Endodermal cell (in vitro differentiated cells): ENCODE measurements around the gene TGFBR3. TPM values are rescaled to one million over a fixed set of nuclear protein-coding genes. Genes with fewer than 3 reads are reported as not detected.

Experiments
- DNase-seq: peaks from one replicate; pipeline ENCODE4 v3.0.0-alpha.2; 2017
- H3K27ac ChIP-seq: 2 replicates; pipeline ENCODE4 v1.5.1; 2013; ENCODE audit warnings: mild to moderate bottlenecking, low read depth, low read length, moderate library complexity
- H3K27me3 ChIP-seq: 2 replicates; pipeline ENCODE4 v1.6.1; 2013; ENCODE audit warnings: mild to moderate bottlenecking, low read length, moderate library complexity; ENCODE audit not compliant: insufficient read depth, control insufficient read depth, poor library complexity, severe bottlenecking
- H3K36me3 ChIP-seq: 2 replicates; pipeline ENCODE4 v1.7.0; 2013; ENCODE audit warnings: mild to moderate bottlenecking, low read length, moderate library complexity; ENCODE audit not compliant: control insufficient read depth, insufficient read depth
- H3K4me1 ChIP-seq: one replicate; pipeline ENCODE4 v1.7.0; 2013; ENCODE audit warnings: low read length; ENCODE audit not compliant: control insufficient read depth, insufficient read depth
- H3K4me3 ChIP-seq: 2 replicates; pipeline ENCODE4 v1.5.1; 2013; ENCODE audit warnings: mild to moderate bottlenecking, low read length, moderate library complexity
- H3K9ac ChIP-seq: 2 replicates; pipeline ENCODE4 v1.6.1; 2013; ENCODE audit warnings: mild to moderate bottlenecking, low read length, moderate library complexity; ENCODE audit not compliant: poor library complexity, severe bottlenecking; ENCODE audit errors: extremely low read depth
- H3K9me3 ChIP-seq: 2 replicates; pipeline ENCODE4 v1.6.1; 2013; ENCODE audit warnings: mild to moderate bottlenecking, low read length, moderate library complexity; ENCODE audit not compliant: control insufficient read depth
- H3K27ac Mint-ChIP-seq: 2 replicates; pipeline ENCODE4 v1.8.0; 2020; ENCODE audit warnings: mixed read lengths
- H3K27me3 Mint-ChIP-seq: 2 replicates; pipeline ENCODE4 v1.8.0; 2021; ENCODE audit warnings: mild to moderate bottlenecking, mixed read lengths; ENCODE audit not compliant: insufficient read depth
- H3K36me3 Mint-ChIP-seq: 2 replicates; pipeline ENCODE4 v1.8.0; 2020; ENCODE audit warnings: low read depth, mixed read lengths
- H3K4me1 Mint-ChIP-seq: 2 replicates; pipeline ENCODE4 v1.8.0; 2020; ENCODE audit warnings: mixed read lengths
- H3K4me3 Mint-ChIP-seq: 2 replicates; pipeline ENCODE4 v1.8.0; 2020; ENCODE audit warnings: mild to moderate bottlenecking, moderate library complexity, mixed read lengths
- H3K9me3 Mint-ChIP-seq: 2 replicates; pipeline ENCODE4 v1.8.0; 2020; ENCODE audit warnings: mild to moderate bottlenecking, mixed read lengths
- CTCF ChIP-seq: fragments of 200-600 bp; sonication (generic); conservative IDR thresholded peaks from 2 replicates; pipeline ENCODE4 v1.5.0; 2021; ENCODE audit warnings: antibody characterized with exemption, mild to moderate bottlenecking
- WGBS, 2 experiments: methylation state at CpG; one replicate each; pipeline versions ENCODE4 v1.1.5 to v1.1.7; 2013; ENCODE audit warnings: missing lambda C conversion rate in 2 of 2, mixed read lengths in 1 of 2; ENCODE audit not compliant: insufficient coverage in 1 of 2, insufficient read length in 1 of 2; 5-methylcytosine and 5-hydroxymethylcytosine counted together
- total RNA-seq, 2 donors: library from RNA; stranded (reverse); fragmentation: NEBNext Ultra II Directional in 1 of 2; extraction: Animal tissue kit (Norgen Biotek cat#: 25700) in 1 of 2; gene quantifications; 2 replicates in 1 of 2; 3 replicates in 1 of 2; pipeline ENCODE4 v1.2.1, GENCODE V29; 2021

The TGFBR3 gene
- total RNA-seq, 2 donors from 2014 or later: 8.1 to 8.5 TPM

- Histone ChIP-seq H3K27ac (no peak overlapping the region), H3K4me1 (peaks cover 3% of the 10 kb centered on the region), H3K9me3 (no peaks in the 10 kb centered on the region), H3K9ac (no peak overlapping the region), H3K27me3 (no peaks in the 10 kb centered on the region), H3K36me3 (no peaks in the 10 kb centered on the region), H3K4me3 (no peak overlapping the region)
- DNase-seq: no peak
- TF ChIP-seq CTCF: peak; percentile 19
- peaks cover 3% of the 10 kb centered on the region for H3K27me3 Mint-ChIP-seq
- H3K36me3 Mint-ChIP-seq: no peaks in the 10 kb centered on the region
- no peak overlapping the region for H3K4me3 Mint-ChIP-seq
- H3K27ac Mint-ChIP-seq: no peak overlapping the region
- no peaks in the 10 kb centered on the region for H3K9me3 Mint-ChIP-seq
- H3K4me1 Mint-ChIP-seq: peaks cover 45% of the 10 kb centered on the region
- 95 to 96% methylated on average over 2 of the region's 2 CpGs for WGBS, 2 experiments
Observed at GRCh38 chr1:91779548-91780021, 106.4 kb downstream of the TGFBR3 start.

- Mint-ChIP-seq H3K36me3 (no peaks in the 10 kb centered on the region), H3K27me3 (peaks cover 3% of the 10 kb centered on the region), H3K4me3 (no peak overlapping the region), H3K4me1 (peaks cover 45% of the 10 kb centered on the region), H3K9me3 (no peaks in the 10 kb centered on the region), H3K27ac (peak overlapping the region; percentile 48)
- Histone ChIP-seq H3K27me3 (no peaks in the 10 kb centered on the region), H3K9me3 (no peaks in the 10 kb centered on the region), H3K4me1 (peaks cover 3% of the 10 kb centered on the region), H3K4me3 (no peak overlapping the region), H3K9ac (no peak overlapping the region), H3K27ac (no peak overlapping the region), H3K36me3 (no peaks in the 10 kb centered on the region)
- no peak for TF ChIP-seq CTCF
- 89 to 95% methylated on average over 5 of the region's 5 CpGs for WGBS, 2 experiments
- no peak for DNase-seq
Observed at GRCh38 chr1:91778964-91779363, 107.0 kb downstream of the TGFBR3 start.

- Histone ChIP-seq H3K9me3 (no peaks in the 10 kb centered on the region), H3K27ac (peak overlapping the region; percentile 21), H3K4me1 (peaks cover 3% of the 10 kb centered on the region), H3K4me3 (peak overlapping the region; percentile 37), H3K9ac (peak overlapping the region; percentile 43), H3K36me3 (no peaks in the 10 kb centered on the region), H3K27me3 (no peaks in the 10 kb centered on the region)
- Mint-ChIP-seq H3K36me3 (no peaks in the 10 kb centered on the region), H3K27ac (peak overlapping the region; percentile 41), H3K9me3 (no peaks in the 10 kb centered on the region), H3K4me1 (peaks cover 40% of the 10 kb centered on the region), H3K4me3 (peak overlapping the region; percentile 5), H3K27me3 (peaks cover 4% of the 10 kb centered on the region)
- 76 to 98% methylated on average over 9 to 10 of the region's 10 CpGs for WGBS, 2 experiments
- TF ChIP-seq CTCF: no peak
- no peak for DNase-seq
Observed at GRCh38 chr1:91777630-91778300, 108.2 kb downstream of the TGFBR3 start.
